Eye (tissue), 1 donor: ENCODE data around the gene OR51B4.
A peak's percentile ranks its signal among the peaks of the same experiment; 100 is the strongest.

Experiments
- DNase-seq: peaks from one replicate; pipeline ENCODE4 v3.0.0-alpha.2; 2015

OR51B4 gene

GRCh38 chr11:5293028-5293427 is 8.7 kb downstream of the OR51B4 start:
- DNase-seq: no peak

GRCh38 chr11:5291207-5291838 is 10.4 kb downstream of the OR51B4 start:
- DNase-seq: no peak

DNA sequence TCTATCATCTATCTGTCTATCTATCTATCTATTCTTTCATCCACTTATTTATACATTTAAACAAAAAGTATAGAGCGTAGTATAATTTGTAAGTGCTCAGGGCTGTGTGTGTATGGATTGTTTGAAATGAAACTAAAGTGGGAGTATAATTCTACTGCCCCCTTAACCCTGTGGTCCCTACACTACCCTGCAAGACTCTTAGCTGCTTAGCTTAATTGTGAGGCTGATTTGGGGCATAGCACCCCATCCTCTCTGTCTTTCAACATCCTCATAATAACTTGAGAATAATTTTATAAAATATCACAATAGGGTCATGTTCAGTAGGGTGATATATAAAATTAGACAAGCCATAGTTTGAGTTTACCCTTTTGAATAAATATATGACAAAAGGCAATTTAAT is 11.6 kb downstream of the OR51B4 start:
- DNase-seq: no peak

- no peak for DNase-seq
These were observed 12.1 kb downstream of the OR51B4 start for GRCh38 chr11:5289696-5290095.

DNA sequence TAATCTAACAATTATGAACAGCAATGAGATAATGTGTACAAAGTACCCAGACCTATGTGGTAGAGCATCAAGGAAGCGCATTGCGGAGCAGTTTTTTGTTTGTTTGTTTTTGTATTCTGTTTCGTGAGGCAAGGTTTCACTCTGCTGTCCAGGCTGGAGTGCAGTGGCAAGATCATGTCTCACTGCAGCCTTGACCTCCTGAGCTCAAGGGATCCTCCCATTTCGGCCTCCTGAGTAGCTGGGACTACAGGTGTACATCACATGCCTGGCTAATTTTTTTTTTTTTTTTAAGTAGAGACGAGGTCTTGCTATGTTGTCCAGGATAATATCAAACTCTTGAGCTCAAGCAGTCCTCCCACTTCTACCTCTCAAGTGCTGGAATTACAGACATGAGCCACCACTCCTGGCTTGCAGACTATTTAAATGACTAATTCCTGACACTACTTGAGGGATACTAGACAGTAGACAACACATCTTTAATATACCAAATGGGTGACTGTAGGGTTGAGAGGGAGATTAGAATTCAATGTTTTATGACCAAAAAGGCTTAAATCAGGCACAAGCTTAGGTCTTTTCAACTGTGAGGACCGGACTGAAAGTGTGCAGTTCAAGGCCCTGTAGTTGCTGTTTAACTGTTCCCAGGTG is 12.7 kb downstream of the OR51B4 start:
- DNase-seq: no peak

DNA sequence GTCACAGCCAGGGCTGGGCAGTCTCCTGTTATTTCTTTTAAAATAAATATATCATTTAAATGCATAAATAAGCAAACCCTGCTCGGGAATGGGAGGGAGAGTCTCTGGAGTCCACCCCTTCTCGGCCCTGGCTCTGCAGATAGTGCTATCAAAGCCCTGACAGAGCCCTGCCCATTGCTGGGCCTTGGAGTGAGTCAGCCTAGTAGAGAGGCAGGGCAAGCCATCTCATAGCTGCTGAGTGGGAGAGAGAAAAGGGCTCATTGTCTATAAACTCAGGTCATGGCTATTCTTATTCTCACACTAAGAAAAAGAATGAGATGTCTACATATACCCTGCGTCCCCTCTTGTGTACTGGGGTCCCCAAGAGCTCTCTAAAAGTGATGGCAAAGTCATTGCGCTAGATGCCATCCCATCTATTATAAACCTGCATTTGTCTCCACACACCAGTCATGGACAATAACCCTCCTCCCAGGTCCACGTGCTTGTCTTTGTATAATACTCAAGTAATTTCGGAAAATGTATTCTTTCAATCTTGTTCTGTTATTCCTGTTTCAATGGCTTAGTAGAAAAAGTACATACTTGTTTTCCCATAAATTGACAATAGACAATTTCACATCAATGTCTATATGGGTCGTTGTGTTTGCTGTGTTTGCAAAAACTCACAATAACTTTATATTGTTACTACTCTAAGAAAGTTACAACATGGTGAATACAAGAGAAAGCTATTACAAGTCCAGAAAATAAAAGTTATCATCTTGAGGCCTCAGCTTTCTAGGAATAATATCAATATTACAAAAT is 13.4 kb downstream of the OR51B4 start:
- no peak for DNase-seq

- DNase-seq: no peak
These were observed 14.8 kb downstream of the OR51B4 start for GRCh38 chr11:5286901-5287300.

GRCh38 chr11:5286351-5286750 is 15.4 kb downstream of the OR51B4 start:
- DNase-seq: no peak

DNA sequence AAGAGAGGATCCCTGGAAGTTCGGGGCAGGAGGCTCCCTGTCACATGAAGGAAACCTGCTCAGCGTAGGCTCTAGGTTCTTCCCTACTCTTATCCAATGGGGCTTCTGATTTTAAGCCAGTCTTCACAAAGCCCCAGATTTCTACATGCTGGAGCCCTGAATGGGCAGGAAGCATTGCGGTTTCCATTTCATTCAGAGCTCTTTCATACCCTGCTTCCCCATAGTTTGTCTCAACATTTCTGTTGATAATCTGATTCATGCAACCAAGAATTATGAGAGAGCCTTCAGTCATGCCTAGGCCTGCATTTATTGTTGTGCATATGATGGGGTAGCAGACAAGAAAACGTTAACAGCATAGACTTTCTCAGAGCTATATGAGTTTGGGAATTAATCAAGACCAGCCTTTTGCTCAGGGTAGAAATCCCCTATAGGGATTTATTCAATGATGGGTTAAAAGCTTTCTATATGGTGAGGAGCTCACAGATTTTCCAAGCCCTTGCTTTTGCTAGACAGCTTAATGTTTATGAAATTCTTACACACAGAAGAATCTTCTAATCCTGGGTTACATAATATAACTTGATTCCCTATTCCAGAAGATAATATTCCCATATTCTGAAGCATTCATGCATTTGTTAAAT is 15.9 kb downstream of the OR51B4 start:
- DNase-seq: no peak

GRCh38 chr11:5284637-5285036 is 17.1 kb downstream of the OR51B4 start:
- no peak for DNase-seq

GRCh38 chr11:5283882-5284281 is 17.9 kb downstream of the OR51B4 start:
- no peak for DNase-seq

GRCh38 chr11:5283086-5283485 is 18.7 kb downstream of the OR51B4 start:
- no peak for DNase-seq

DNA sequence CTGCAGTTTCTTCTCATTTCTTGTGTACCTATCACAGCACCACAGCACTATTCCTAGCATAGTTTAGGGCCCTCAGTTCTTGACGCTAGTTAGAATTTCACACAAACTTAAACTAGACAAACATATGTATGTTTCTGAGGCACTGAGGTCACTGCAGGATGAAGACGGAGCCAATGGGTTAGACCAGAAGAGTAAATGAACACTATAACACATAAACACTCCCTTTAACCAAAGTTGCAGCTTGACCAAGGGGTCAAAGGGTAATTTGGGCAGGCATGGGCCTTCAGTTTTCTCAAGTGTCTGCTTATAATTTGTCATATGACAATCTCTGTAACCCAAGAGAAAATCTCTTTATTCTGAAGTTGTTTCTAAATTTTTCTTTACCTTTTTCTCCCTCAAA is 19.1 kb downstream of the OR51B4 start:
- no peak for DNase-seq

GRCh38 chr11:5281596-5281995 is 20.1 kb downstream of the OR51B4 start:
- no peak for DNase-seq

- DNase-seq: peak; percentile 59
These were observed 21.1 kb downstream of the OR51B4 start for GRCh38 chr11:5280582-5281102.

DNA sequence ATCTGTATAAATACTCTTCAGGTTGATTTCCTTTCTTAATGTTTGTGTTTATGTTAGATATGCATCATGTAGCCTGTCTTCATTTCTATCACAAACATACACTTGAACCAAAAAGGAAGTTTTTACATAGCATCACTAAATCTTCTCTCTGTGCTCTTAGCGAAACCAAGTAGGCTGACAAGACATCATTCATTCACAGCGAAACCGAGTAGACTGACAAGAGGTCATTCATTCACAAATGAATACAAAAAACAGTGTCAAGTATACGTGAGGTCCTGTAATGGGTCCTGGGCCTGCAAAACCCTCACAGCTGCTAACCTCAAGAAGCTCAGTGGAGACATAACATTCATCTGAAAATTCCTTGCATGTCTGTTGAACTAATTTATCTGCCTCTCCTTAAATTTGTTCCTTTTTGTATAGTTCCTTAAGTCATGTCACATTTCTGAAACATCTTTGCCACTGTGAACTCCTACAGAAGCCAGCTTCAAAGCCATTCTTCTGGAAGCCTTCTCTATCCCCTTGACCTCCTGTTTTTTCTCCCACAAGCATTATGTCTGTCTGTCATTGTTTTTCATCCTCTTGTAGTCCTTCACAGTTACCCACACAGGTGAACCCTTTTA is 22.2 kb downstream of the OR51B4 start:
- no peak for DNase-seq

DNA sequence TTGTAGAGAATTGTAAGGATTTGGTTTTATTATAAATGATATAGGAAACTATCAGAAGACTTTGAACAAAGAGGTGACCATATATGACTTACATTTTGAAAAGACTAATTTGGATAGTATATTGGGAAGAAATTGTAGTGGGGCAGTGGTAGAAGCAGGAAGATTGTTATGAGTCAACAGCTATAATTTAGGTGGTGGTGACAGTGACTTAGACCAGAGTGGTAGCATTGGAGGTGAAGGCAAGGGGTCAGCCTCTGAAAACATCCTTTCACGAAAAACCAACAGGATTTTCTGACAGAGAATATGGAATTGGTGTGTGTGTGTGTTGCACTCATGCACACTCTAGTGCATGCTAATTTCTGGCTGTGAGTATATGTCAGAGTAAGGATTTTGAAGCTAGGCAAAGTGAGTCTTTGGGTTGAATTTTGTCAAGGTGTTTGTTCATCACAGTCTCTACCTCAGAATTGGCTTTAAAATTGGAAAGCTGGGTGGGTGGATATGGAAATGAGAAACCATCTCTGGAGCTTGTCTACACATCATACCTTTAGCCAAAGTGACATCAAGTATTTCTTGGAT is 23.9 kb downstream of the OR51B4 start:
- no peak for DNase-seq

GRCh38 chr11:5276697-5277096 is 25.0 kb downstream of the OR51B4 start:
- no peak for DNase-seq

DNA sequence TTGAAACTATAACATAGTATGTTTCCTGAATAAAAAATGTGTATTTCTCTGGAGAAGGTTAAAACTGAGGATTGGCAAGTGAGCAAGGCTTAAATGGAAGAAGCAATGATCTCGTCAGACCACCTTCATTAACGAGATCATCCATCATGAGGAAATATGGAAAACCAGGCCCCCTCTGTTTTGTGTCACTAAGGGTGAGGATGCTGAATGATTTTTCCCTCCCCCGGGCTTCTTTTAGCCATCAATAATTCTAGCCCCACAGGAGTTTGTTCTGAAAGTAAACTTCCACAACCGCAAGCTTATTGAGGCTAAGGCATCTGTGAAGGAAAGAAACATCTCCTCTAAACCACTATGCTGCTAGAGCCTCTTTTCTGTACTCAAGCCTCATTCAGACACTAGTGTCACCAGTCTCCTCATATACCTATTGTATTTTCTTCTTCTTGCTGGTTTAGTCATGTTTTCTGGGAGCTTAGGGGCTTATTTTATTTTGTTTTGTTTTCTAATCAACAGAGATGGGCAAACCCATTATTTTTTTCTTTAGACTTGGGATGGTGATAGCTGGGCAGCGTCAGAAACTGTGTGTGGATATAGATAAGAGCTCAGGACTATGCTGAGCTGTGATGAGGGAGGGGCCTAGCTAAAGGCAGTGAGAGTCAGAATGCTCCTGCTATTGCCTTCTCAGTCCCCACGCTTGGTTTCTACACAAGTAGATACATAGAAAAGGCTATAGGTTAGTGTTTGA is 26.2 kb downstream of the OR51B4 start:
- DNase-seq: no peak

- no peak for DNase-seq
These were observed 27.4 kb downstream of the OR51B4 start for GRCh38 chr11:5274395-5274794.

DNA sequence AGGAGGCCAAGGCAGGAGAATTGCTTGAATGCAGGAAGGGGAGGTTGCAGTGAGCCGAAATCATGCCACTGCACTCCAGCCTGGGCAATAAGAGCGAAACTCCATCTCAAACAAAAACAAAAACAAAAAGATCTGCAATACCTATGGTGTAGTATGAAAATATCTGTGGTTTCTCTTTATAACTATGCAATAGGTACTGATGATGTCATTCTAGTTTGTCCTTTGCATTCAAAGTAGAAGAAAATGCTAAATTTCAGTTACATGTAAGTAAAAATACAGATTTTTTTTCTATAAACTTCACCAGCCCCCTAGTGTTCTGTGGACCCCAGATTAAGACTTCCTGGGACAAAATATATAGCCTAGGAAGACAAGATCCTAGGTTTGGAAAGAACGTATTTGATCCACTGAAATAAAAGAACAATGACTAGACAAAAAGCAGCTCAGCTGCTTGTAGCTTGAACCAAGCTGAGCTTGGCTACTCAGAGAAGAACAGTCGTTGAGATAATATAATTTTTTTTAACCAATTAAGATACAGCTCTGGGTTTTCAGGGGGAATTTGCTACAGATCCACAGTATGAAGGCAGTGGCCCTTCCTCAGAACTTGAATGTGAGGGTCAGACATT is 29.2 kb downstream of the OR51B4 start:
- DNase-seq: no peak
